SKM-1 treated with dmso at 0.1 percent for 144 hours (cell line): ENCODE measurements around the gene VWA3A.
"Not testable (repeated sequence)": the region's sequence is repeated elsewhere in the genome, so short reads cannot be mapped to it uniquely, and the experiment has no call there.

Source experiments
- DNase-seq: peaks from one replicate; lab custom pipeline; 2025; ENCODE audit not compliant: unreplicated experiment; lab: John Stamatoyannopoulos, UW

VWA3A gene

DNA sequence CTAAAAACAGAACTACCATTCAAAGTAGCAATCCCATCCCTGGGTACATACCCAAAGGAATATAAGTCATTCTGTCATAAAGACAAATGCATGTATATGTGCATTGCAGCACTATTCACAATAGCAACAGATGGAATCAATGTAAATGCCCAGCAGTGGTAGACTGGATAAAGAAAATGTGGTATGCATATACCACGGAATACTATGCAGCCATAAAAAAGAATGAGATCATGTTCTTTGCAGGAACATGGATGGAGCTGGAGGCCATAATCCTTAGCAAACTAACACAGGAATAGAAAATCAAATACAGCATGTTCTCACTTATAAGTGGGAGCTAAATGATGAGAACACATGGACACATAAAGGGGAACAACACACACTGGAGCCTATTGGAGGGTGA lies 36.2 kb downstream of the VWA3A start:
- DNase-seq, result not testable (repeated sequence)

DNA sequence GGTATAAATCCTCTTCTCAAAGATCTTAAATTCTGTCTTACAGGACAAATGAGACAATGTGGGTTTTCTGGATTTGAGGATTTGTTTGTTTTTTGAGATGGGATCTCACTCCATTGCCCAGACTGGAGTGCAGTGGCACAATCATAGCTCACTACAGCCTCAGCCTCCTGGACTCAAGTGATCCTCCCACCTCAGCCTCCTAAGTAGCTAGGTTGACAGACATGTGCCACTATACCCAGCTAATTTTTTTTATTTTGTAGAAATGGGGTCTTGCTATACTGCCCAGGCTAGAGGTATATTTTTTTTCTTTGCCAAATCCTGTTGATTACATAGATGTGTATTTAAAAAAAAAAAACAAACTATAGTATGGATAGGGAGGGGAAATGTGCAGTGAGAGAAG lies 38.2 kb downstream of the VWA3A start:
- no peak for DNase-seq

DNA sequence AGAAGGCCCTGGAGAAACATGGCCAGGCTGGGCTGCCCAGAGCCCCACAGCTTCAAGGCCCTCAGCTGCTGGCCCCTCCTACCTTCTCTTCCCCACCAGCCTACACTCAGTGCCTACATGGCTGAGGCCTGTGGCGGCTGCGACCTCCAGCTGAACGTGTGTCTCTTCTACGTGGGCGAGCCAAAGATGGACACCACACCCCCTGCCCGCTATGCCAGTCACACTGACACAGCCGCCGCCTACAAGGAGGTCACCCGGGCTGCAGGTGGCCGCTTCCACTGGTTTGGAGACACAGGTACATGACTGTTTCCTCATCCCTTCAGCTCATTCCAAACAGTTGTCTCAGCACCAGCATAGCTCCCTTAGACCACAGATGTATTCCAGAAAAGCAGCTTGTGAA lies 40.5 kb downstream of the VWA3A start:
- DNase-seq, result no peak

DNA sequence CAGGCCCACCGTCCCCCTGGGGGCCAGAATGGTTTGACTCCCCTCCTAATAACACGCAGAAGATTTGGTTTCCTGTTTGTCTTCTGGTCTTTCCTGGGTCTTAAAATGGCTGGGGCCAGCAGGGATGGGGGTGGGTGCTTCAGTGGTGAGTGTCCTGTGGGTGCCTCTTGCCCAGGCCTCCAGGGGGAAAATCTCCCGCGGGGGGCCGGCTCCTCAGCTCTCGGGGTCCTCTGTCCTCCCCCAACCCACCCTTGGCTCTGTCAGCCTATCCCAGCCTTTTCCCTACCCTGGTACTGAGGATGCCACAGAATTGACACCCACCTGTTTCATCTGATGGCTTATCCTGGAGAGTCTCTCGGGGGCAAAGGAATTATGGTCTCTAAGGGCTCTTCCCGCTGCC lies 46.1 kb downstream of the VWA3A start:
- no peak for DNase-seq

DNA sequence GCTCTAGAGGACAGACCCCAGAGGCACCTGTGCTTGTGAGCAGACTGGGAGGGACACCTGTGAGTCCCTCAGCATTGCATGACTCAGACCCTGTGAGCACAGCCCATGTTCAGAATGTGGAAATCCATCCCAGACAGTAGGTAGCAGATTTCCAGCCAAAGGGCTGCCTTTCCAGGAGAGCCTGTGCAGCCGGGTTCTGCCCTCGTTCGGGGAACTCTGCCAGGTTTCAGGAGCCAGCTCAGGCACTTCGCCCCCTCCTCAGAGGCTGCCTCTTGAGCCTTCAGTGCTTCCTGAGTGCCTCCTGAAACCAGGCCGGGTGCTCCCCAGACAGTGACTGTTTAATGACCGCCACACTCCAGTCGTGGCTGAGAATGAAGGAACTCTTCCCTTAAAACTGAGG lies 46.7 kb downstream of the VWA3A start:
- DNase-seq, result no peak

DNA sequence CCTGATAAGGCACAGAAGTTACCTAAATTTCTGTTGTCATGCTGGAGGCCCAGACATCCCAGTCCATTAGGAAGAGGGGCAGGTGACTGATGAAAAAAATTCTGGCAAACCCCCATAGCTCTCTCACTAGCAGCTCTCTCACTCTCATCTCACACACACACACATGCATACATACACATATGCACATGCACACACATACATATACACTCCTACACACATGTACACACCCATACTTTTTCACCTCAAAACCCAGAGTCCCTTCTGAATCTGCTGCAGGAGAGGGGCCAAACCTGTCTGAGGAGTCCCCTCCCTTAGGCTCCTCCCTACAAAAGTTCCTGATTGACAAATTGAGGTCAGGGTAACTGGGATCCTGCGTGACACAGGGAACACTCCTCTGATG lies 47.4 kb downstream of the VWA3A start:
- DNase-seq, result no peak

DNA sequence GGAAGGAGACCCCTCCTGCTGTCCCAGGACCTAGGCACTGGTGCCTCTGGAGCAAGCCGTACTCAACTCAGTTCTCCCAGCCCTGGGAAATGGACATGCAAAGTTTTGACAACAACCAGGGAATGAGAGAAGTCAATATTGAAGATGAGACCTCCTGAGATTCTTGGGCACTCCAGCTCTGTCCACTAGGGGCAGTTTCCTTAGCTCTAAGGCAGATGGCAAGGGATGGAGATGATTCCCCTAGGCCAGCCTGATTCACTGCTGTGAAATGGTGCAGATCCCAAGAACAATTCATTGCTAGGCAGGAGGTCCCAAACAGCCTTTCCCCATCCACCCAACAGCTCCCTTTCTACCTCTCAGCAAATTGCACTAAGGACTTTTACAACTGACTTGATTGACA lies 49.4 kb downstream of the VWA3A start:
- no peak for DNase-seq

DNA sequence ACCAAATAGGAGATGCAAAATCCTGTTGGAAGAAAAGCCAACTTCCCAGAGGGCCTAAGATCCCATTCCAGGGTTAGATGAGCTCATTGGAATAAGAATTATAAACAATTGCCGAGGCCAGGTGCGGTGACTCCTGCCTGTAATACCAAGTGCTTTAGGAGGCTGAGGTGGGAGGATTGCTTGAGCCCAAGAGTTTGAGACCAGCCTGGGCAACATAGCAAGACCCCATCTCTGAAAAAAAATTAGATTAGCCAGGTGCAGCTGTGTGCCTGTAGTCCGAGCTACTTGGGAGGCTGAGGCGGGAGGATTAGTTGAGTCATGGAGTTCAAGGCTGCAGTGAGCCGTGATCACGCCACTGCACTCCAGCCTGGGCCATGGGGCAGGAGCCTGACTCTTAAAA lies 52.2 kb downstream of the VWA3A start:
- DNase-seq, result no peak

DNA sequence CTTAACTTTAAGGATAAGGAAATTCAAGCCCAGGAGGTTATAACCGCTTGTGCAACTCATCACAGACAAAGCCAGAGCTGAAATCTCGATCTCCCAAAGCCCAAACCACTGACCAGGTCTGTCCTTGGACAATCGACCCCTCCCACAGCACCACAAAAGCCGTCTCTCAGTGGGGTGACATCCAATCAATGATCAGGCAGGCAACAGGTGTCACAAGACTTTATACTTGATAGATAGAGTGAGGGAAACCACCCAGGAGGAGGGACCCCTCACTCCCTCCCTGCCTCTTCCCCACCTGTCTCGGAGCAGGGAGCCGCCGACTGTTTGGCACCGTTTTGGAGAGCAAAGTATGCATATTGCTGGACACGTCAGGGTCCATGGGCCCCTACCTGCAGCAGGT lies 55.5 kb downstream of the VWA3A start:
- no peak for DNase-seq

DNA sequence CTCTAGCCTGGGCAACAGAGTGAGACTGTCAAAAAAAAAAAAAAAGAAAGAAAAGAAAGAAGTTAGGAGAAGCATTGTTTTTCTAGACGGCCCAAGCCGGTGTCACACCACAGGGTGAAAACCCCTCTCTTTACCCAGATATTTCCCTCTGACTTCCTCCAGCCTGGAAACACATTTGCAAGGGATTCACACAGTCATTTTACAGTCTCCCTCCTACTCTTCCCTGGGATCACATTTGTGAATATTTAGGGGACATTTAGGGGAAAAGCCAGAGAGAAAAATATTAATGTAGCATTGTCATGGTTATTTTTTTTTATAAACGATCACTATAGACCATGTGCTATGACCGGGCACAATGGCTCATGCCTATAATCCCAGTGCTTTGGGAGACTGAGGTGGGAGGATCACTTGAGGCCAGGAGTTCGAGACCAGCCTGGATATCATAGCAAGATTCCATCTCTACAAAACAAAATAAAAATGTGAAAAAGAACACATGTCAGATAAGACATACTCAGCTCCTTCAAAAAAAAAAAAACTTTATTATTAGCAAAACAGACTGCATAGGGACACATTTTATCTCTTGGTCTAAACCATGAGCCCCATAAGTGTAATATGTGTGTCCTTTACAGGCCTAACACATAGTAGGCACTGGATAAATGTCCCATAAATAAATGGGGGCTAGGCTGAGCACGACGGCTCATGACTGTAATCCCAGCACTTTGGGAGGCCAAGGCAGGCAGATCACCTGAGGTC lies 59.1 kb downstream of the VWA3A start:
- DNase-seq, result no peak

DNA sequence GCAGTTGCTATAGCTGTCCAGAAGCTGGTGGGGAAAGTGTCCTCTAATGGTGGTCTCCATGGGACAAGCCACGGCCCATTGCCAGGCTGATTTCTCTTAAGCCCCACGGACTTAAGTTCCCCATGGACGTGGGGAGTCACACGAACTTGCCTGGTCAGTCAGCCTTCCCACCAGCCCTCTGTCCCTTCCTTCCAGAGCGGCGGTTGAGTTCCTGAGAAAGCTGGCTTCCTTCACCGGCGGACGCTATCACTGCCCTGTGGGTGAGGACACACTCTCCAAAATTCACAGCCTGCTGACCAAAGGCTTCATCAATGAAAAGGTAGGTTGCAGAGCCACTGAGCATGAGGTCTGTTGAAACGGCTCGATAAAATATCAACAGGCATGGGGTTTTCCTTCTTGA lies 60.0 kb downstream of the VWA3A start:
- DNase-seq, result no peak

DNA sequence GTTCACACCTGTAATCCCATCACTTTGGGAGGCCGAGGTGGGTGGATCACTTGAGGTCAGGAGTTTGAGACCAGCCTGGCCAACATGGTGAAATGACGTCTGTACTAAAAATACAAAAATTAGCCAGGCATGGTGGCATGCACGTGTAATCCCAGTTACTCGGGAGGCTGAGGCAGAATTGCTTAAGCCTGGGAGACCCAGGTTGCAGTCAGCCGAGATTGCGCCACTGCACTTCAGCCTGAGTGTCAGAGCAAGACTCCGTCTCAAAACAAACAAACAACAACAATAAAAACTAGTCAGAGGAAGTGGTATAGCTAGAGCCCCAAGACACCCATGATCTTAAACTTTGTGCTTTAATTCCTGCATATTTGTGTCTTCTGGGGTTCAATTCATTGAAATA lies 60.7 kb downstream of the VWA3A start:
- DNase-seq, result not testable (repeated sequence)

DNA sequence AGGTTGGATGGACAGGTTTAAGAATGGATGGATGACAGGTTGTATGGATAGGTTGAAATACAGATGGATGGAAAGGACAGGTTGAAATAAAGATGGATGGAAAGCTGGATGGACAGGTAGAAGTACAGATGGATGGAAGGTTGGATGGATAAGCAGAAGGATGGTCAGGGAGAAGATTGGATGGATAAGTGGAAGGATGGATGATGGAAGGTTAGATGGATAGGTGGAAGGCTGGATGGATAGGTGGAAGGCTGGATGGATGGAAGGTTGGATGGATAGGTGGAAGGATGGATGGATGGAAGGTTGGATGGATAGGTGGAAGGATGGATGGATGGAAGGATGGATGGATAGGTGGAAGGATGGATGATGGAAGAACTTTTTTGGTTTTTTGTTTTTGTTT lies 69.1 kb downstream of the VWA3A start:
- DNase-seq, result no peak

DNA sequence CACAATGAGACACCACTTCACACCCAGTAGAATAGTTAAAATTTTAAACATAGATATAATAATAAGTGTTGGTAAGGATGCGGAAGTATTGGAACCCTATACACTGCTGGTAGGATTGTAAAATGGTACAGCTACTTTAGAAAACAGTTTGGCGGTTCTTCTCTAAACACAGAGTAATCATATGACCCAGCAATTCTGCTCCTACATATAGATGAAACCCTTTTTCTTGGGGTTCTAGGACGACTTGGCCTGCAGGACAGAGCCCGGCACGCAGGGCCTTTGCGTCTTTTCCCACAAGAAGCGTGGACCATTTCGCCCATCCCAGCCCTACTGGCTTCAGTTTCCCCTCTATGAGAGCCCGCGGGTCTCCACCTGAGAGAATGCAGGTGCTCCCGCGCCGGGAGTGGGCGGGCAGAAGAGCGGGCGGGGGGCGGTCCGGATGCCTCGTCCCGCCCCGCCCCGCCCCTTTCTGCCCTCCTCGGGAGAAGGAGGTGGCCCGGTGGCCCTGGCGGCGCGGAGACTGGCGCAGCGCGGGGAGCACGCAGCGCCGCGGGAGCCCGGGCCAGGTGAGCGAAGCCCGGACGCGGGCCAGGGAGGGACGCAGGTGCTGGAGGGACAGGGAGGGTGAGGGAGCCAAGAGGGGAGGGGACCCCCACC lies 69.8 kb downstream of the VWA3A start, which contains the start of gene SDR42E2:
Gene SDR42E2, plus strand, starts transcription at position 508 of the 657 bp plus-strand sequence. CDS start 3,077 bp downstream, outside the sequence.
- DNase-seq, result no peak

DNA sequence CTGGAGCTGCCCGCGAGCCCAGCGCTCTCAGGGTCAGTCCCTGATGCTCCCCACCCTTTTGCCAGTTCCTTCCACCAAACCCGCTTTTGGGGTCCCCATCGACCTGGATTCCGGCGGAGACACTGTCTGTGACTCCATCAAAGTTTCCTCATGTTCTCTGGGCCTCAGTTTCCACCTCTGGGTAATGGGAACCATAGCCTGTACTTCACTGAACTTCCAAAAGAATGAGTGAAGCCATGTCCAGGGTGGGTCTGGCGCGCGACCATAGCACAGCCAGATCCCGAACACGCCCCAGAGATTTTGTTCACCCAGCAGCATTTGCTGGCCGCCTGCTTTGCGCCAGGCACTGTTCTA lies 70.3 kb downstream of the VWA3A start:
- no peak for DNase-seq

DNA sequence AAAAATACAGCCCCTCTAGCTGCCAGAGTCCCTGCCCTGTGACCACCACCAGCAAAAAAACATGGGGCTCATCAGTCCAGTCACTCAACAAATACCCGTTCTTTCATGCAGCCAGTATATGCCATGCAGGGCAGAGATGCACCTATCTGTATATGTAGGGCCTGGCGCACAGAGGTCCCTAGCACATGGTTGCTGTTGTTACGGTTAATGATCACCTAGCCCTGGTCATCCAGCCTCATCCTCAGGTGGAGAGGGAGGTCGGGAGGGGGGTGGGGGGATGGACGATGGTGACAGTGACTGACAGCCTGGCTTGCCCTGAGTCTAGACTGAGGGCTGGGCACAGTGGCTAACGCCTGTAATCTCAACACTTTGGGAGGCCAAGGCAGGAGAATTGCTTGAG lies 71.5 kb downstream of the VWA3A start:
- DNase-seq, result no peak

DNA sequence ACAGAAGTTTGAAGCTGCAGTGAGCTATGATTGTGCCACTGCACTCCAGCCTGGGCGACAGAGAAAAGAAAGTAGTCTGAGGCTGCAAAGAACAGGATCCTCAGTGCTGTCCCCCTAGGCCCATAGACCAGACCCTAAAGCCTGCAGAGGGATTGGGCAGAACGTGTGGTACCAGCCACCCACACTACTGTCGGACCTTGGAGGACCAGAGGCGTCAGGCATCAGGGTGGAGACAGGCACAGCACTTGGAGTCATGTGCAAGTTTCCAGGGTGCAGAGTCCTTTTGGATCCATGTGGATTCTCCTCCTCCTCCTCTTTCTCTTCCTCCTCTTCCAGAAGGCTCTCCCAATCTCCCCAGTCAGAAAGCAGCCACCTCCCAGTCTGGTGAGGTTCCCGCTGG lies 72.1 kb downstream of the VWA3A start:
- DNase-seq, result no peak

DNA sequence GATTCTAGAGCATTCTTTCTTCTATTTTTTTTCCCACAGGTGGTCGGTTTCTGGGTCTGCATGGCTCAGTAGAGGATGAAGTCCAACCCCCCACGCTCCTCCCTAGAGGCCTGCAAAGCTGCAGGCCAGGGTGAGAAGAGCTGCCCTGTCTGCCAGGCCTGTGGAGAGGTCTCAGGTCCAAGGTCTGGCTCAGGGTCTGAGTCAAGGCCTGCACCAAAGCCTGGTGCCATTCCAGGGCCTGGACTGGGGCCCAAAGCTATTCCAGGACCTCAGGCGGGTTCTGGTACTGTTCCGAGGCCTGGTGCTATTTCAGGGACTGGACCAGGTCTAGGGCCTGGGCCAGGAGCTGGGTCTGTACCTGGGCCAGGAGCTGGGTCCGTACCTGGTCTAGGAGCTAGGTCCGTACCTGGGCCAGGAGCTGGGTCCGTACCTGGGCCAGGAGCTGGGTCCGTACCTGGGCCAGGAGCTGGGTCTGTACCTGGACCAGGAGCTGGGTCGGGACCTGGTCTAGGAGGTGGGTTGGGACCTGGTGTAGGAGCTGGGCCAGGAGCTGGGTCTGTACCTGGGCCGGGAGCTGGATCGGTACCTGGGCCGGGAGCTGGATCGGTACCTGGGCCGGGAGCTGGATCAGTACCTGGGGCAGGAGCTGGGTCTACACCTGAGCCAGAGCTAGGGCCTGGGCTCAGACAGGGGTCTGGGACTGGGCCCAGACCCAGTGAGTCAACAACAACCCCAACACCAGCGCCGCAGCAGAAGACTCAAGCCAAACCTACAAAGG lies 73.4 kb downstream of the VWA3A start:
- no peak for DNase-seq

DNA sequence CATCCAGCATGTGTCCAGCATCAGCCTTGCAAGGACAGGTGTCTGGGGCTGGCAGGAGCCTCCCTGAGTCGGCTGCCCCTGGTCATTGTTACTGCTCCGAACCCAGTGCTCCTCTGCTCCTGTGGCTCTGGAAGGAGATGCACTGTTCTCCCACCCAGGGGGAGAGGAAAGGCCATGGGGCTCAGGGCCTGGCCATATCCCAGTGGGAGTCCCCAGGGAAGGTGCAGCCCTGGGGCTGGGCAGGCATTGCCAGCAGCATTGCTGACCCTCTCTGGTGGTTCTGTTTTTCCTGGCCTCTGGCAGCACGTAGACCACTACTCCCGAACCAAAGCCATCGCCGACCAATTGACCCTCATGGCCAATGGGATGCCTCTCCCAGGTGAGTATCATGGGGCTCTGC lies 79.6 kb downstream of the VWA3A start:
- DNase-seq, result no peak

DNA sequence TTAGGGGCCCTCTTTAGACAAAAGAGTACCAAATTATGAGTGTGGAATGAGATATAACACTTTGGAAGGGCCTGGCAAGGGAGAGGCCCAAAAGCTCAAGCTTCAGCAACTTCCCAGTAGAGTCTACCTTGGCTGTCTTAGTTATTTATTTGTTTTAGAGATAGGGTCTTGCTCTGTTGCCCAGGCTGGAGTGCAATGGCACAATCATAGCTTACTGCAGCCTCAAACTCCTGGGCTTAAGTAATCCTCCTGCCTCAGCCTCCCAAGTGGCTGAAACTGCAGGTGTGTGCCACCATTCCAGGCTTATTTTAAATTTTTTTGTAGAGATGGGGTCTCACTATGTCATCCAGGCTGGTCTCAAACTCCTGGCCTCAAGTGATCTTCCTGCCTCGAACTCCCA lies 80.3 kb downstream of the VWA3A start:
- not testable (repeated sequence) for DNase-seq

DNA sequence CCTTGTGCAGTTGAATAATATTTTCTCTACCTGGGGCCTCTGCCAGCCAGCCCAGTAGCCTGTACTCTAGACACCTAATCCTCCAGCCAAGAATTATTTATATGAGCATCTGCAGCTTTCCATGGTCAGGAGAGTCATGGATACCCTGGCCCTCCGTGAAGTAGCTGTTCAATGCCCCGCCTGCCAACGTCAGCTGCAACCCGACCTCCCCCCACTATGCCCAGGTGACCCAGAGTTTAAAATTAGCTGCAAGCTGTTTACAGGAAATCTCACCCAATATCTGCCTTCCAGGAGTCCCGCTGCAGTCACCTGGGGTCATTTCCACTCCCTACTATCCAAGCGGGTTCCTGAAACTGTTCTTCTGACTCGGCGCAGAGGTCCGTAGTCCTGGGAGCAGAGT lies 82.3 kb downstream of the VWA3A start:
- DNase-seq, result no peak
